HEK293 (cell line): ENCODE results near the gene KIAA1191.

Source experiments
- MZF1 ChIP-seq: fragments of 450-650 bp; formaldehyde crosslinking; IDR thresholded peaks from 2 replicates; pipeline ENCODE4 v1.5.1; 2017; ENCODE audit warnings: missing biosample characterization, missing genetic modification characterization, borderline replicate concordance
- TCF7L2 ChIP-seq: IDR thresholded peaks from 2 replicates; pipeline ENCODE4 v1.6.1; 2011; ENCODE audit warnings: low read depth, mild to moderate bottlenecking, inconsistent platforms, low read length, moderate library complexity, borderline replicate concordance
- ZIC2 ChIP-seq: fragments of 450-650 bp; formaldehyde crosslinking; IDR thresholded peaks from 2 replicates; pipeline ENCODE4 v1.5.1; 2016; ENCODE audit warnings: missing biosample characterization, missing genetic modification characterization
- ZNF138 ChIP-seq: fragments of 450-650 bp; formaldehyde crosslinking; IDR thresholded peaks from 2 replicates; pipeline ENCODE4 v1.5.1; 2016; ENCODE audit warnings: missing biosample characterization, missing genetic modification characterization, borderline replicate concordance
- ZNF184 ChIP-seq: fragments of 450-650 bp; IDR thresholded peaks from 2 replicates; pipeline ENCODE4 v1.5.1; 2018; ENCODE audit warnings: missing biosample characterization, mild to moderate bottlenecking, missing genetic modification characterization
- ZNF558 ChIP-seq: fragments of 450-650 bp; formaldehyde crosslinking; IDR thresholded peaks from 2 replicates; pipeline ENCODE4 v1.5.1; 2016; ENCODE audit warnings: missing biosample characterization, missing genetic modification characterization
- ZNF670 ChIP-seq: fragments of 450-650 bp; formaldehyde crosslinking; IDR thresholded peaks from 2 replicates; pipeline ENCODE4 v1.5.1; 2016; ENCODE audit warnings: missing biosample characterization, missing genetic modification characterization, low read depth
- TF ChIP-seq, protein P1 (sequence below): fragments of 450-650 bp; formaldehyde crosslinking; IDR thresholded peaks from 2 replicates; pipeline ENCODE4 v1.5.1; 2016; ENCODE audit warnings: missing biosample characterization, missing genetic modification characterization
- TF ChIP-seq, protein P2 (sequence below): fragments of 450-650 bp; formaldehyde crosslinking; IDR thresholded peaks from 2 replicates; pipeline ENCODE4 v1.5.1; 2017; ENCODE audit warnings: missing biosample characterization, missing genetic modification characterization

DNA sequence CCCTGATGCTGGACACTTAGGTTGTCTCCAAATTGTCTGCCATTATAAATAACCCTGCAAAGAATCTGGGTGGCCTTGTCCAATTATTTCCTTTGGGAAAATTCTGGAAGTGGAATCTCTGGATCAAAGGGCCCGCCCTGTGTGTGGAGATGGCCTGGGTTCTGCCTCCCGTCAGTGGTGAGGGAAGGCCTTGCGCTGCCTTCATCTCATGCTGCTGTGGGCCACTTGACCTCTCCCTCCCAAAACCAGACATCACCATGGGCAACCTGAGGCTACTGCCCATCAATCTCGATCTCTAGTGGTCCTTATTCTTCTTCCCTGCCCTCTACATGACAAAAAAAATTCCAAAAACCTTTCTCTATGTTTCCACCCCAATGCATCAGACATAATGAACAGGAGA lies 48.2 kb upstream of the KIAA1191 start:
- TF ChIP-seq TCF7L2 (no peak), ZIC2 (no peak), ZNF670 (no peak), MZF1 (tag by site-specific recombination) (no peak), ZNF184 (tag by site-specific recombination) (no peak), ZNF138 (no peak), ZNF558 (tag by site-specific recombination) (no peak)
- TF ChIP-seq, protein P1, sequence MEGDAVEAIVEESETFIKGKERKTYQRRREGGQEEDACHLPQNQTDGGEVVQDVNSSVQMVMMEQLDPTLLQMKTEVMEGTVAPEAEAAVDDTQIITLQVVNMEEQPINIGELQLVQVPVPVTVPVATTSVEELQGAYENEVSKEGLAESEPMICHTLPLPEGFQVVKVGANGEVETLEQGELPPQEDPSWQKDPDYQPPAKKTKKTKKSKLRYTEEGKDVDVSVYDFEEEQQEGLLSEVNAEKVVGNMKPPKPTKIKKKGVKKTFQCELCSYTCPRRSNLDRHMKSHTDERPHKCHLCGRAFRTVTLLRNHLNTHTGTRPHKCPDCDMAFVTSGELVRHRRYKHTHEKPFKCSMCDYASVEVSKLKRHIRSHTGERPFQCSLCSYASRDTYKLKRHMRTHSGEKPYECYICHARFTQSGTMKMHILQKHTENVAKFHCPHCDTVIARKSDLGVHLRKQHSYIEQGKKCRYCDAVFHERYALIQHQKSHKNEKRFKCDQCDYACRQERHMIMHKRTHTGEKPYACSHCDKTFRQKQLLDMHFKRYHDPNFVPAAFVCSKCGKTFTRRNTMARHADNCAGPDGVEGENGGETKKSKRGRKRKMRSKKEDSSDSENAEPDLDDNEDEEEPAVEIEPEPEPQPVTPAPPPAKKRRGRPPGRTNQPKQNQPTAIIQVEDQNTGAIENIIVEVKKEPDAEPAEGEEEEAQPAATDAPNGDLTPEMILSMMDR, result no peak
- TF ChIP-seq, protein P2, sequence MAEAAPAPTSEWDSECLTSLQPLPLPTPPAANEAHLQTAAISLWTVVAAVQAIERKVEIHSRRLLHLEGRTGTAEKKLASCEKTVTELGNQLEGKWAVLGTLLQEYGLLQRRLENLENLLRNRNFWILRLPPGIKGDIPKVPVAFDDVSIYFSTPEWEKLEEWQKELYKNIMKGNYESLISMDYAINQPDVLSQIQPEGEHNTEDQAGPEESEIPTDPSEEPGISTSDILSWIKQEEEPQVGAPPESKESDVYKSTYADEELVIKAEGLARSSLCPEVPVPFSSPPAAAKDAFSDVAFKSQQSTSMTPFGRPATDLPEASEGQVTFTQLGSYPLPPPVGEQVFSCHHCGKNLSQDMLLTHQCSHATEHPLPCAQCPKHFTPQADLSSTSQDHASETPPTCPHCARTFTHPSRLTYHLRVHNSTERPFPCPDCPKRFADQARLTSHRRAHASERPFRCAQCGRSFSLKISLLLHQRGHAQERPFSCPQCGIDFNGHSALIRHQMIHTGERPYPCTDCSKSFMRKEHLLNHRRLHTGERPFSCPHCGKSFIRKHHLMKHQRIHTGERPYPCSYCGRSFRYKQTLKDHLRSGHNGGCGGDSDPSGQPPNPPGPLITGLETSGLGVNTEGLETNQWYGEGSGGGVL, result no peak
